H1 (cell line): Measurements from ENCODE around the gene GPR137.

ENCODE experiments used
- ASH2L ChIP-seq: fragments of 200-600, 300-600 bp; sonication (generic); IDR thresholded peaks from one replicate; pipeline ENCODE4 v1.7.1; 2017; ENCODE audit warnings: low read length
- EZH2 ChIP-seq: fragments of 200-600 bp; sonication (generic); IDR thresholded peaks from 2 replicates; pipeline ENCODE4 v1.7.1; 2012; ENCODE audit warnings: low read depth, mild to moderate bottlenecking, moderate library complexity, low read length, inconsistent platforms; ENCODE audit not compliant: severe bottlenecking
- POLR2A ChIP-seq, 2 experiments: IDR thresholded peaks; 1 replicate in 1 of 2; 2 replicates in 1 of 2; pipeline ENCODE4 v1.6.1; 2011; ENCODE audit warnings: low read depth in 2 of 2, low read length in 2 of 2, mild to moderate bottlenecking in 2 of 2; ENCODE audit errors: control extremely low read depth in 1 of 2
- POLR2AphosphoS5 ChIP-seq: IDR thresholded peaks from 2 replicates; pipeline ENCODE4 v1.6.1; 2011; ENCODE audit warnings: low read depth, low read length
- SP1 ChIP-seq: IDR thresholded peaks from 2 replicates; pipeline ENCODE4 v1.6.1; 2011; ENCODE audit warnings: low read depth, low read length
- SP2 ChIP-seq: IDR thresholded peaks from 2 replicates; pipeline ENCODE4 v1.6.1; 2012; ENCODE audit warnings: mild to moderate bottlenecking, low read length, inconsistent platforms
- TF ChIP-seq, protein P1 (sequence below): IDR thresholded peaks from 2 replicates; pipeline ENCODE4 v1.6.1; 2011; ENCODE audit warnings: low read depth, mild to moderate bottlenecking, low read length; ENCODE audit not compliant: insufficient read depth
- TF ChIP-seq, protein P2 (sequence below), 3 experiments: IDR thresholded peaks; 1 replicate in 2 of 3; 2 replicates in 1 of 3; pipeline versions ENCODE4 v1.5.1 to v1.6.1; 2011; ENCODE audit warnings: low read length in 3 of 3, mild to moderate bottlenecking in 3 of 3, inconsistent platforms in 2 of 3, low read depth in 1 of 3, moderate library complexity in 1 of 3; ENCODE audit not compliant: insufficient read depth in 1 of 3; ENCODE audit errors: control extremely low read depth in 1 of 3

DNA sequence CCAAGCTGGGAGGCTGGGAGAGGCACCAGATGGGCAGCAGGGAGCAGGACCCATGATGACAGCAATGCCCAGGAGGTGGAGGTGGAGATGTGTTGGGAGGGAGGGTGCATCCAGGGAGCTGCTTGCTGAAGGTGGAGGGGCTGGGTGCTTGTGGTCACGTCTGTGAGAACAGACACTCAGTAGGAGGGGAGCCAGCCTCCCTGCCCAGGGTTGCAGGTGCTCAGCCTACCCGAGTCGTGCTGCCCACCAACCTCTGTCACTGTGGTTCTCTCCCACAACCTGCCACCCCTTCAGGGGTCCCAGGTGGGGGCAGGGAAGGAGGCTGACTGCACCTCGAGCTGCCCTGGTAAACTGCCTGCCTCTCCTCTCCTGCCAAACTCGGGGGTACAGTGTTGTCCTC lies 37.7 kb downstream of the GPR137 start:
- no peak for TF ChIP-seq SP2
- TF ChIP-seq EZH2 = no peak
- TF ChIP-seq, protein P1, sequence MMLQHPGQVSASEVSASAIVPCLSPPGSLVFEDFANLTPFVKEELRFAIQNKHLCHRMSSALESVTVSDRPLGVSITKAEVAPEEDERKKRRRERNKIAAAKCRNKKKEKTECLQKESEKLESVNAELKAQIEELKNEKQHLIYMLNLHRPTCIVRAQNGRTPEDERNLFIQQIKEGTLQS = no peak
- TF ChIP-seq, protein P2, sequence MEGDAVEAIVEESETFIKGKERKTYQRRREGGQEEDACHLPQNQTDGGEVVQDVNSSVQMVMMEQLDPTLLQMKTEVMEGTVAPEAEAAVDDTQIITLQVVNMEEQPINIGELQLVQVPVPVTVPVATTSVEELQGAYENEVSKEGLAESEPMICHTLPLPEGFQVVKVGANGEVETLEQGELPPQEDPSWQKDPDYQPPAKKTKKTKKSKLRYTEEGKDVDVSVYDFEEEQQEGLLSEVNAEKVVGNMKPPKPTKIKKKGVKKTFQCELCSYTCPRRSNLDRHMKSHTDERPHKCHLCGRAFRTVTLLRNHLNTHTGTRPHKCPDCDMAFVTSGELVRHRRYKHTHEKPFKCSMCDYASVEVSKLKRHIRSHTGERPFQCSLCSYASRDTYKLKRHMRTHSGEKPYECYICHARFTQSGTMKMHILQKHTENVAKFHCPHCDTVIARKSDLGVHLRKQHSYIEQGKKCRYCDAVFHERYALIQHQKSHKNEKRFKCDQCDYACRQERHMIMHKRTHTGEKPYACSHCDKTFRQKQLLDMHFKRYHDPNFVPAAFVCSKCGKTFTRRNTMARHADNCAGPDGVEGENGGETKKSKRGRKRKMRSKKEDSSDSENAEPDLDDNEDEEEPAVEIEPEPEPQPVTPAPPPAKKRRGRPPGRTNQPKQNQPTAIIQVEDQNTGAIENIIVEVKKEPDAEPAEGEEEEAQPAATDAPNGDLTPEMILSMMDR (IDR thresholded peaks at IDR 0.05; ENCODE audit: control extremely low read depth in 1 of 3, insufficient read depth in 1 of 3, low read depth in 1 of 3, low read length in 3 of 3) = no peak
- no peak for TF ChIP-seq POLR2AphosphoS5
- TF ChIP-seq ASH2L = no peak
- TF ChIP-seq SP1 = no peak
- TF ChIP-seq POLR2A (IDR thresholded peaks at IDR 0.05; ENCODE audit: control extremely low read depth in 1 of 2, low read depth in 2 of 2, low read length in 2 of 2) = no peak
